GM18511 (cell line): ENCODE measurements around the gene PDE8A.
"Not testable (repeated sequence)": the region's sequence is repeated elsewhere in the genome, so short reads cannot be mapped to it uniquely, and the experiment has no call there.

Source experiments
- ATAC-seq: cut with Tn5 transposase; IDR thresholded peaks from one replicate; pipeline ENCODE4 v1.9.1; 2021; ENCODE audit warnings: mild to moderate bottlenecking, moderate library complexity; ENCODE audit not compliant: unreplicated experiment

Gene PDE8A

GRCh38 chr15:85164841-85165466 is 183.3 kb downstream of the PDE8A start:
- no peak for ATAC-seq

GRCh38 chr15:85167568-85167967 is 185.9 kb downstream of the PDE8A start:
- no peak for ATAC-seq

- no peak for ATAC-seq
Observed at GRCh38 chr15:85168642-85169173, 187.1 kb downstream of the PDE8A start.

- no peak for ATAC-seq
Observed at GRCh38 chr15:85171736-85172135, 190.1 kb downstream of the PDE8A start.

- ATAC-seq = no peak
Observed at GRCh38 chr15:85172846-85173490, 191.3 kb downstream of the PDE8A start.

DNA sequence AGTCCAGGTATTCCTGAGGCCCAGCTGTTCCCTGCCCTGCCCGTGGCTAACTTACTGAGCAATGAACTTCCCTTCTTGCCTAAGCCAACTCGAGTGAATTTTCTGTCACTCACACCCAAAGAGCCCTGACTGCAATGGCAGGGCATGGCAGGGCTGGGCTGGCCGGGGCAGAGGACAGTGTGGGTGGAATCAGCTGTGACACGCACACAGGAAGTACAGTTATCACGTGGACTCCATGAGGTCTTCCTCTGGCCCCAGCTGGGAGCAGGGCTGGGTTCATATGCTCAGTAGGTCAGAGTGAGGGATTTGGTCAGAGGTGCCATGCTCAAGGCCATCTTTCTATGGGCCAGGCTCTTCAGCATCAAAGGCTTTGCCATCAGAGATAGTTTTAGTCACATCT is 192.0 kb downstream of the PDE8A start:
- not testable (repeated sequence) for ATAC-seq

DNA sequence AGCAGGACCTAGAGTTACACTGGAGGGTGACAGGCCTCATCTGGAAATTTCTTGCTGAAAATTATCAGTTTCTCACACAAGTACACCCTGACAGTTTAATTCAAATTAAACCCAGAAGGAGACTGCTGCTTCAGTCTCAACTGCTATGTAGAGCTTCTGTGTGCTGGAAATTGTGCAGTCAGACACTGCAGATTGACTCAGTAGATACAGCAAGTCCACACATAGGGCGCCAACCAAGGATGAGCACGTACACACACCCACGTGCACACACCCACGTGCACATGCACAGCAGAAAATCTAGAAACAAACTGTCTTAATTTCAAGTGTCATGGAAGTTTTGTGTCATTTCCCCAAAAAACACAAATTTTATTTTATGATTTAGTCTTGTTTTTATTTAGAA is 192.9 kb downstream of the PDE8A start:
- ATAC-seq = no peak

DNA sequence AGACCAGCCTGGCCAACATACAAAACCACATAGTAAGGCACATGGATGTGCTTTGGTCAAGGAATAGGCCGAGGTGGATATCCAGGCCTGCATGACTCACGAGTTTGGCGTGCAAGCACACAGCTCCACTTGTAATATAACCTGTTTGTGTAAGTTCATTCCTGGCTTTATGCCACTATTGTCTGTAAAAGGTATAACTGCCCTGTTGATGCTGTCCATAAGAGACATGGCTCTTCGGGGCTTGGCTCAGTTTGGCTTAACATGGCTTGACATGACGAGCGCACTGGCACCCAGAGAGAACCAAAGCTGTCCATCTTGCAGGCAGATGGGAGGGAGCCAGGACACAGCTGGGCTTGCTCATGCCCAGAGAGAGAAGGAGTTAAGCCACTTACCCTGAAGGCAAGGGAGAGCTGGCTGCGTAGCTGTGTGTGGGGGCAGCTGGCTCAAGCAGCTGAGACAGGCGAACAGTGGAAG is 195.4 kb downstream of the PDE8A start:
- not testable (repeated sequence) for ATAC-seq

- no peak for ATAC-seq
Observed at GRCh38 chr15:85178308-85178707, 196.7 kb downstream of the PDE8A start.

DNA sequence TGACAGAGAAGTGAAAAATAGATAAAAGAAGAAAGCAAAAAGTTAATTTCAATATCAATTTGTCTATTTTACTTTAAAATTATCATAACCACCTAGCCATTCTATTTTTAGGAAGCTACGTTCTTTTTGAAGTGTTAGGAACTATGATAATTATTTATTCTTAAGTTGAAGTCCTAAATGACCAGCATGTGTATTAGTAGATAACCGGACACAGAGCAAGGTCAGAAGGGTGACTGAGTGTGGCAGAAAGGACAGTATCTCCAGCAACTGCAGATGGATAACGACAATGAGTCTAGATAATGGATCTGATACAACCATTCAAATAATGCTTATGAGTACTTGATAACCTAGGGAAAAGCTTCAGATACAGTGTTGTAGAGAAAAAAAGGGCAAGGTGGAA is 198.0 kb downstream of the PDE8A start:
- ATAC-seq = no peak

DNA sequence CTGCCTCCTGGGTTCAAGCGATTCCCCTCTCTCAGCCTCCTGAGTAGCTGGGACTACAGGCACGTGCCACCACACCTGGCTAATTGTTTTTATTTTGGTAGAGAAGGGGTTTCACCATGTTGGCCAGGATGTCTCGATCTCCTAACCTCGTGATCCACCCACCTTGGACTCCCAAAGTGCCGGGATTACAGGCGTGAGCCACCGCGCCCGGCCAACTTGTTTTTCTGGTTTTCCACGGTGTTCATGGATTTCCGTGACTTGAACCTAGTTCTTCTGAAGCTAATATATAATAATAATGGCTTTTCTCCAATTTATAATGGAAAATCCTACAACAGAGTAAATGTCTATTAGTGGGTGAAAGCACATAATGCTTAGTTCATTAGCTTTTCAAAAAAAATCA is 203.7 kb downstream of the PDE8A start:
- ATAC-seq = not testable (repeated sequence)

DNA sequence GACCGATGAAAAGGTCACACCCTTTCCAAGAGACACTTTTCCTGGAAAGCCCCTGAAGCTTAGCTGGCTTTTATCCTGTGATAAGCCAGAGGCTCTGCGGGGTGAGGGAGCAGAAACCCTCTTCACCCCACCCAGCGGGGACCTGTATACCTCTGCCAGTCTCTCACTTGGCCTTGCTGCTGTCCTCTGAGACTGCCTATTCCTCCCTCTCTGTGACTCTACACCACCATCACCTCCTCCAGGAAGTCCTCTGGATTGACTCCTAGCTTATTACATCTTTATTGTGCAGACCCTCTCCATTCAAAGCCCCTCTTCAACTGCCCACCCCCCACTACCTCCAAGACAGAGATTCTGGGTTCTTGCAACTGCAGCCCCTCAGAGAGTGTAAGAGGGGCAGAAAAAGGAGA is 206.5 kb downstream of the PDE8A start:
- not testable (repeated sequence) for ATAC-seq
